CD4-positive, alpha-beta T cell (primary cell): ENCODE data around the gene OTULIN. TPM values are rescaled to one million over a fixed set of nuclear protein-coding genes. Genes with fewer than 3 reads are reported as not detected.

ENCODE experiments used
- ATAC-seq: fragments of 200-7000 bp; cut with Tn5 transposase; one replicate; pipeline ENCODE4 v1.10.0; 2022; ENCODE audit warnings: mild to moderate bottlenecking; ENCODE audit not compliant: poor library complexity
- CTCF ChIA-PET: fragments of 350-600 bp; sonication (Branson Sonifier 250); formaldehyde crosslinking; loops from one replicate; lab custom pipeline; 2021; ENCODE audit warnings: antibody characterized with exemption, inconsistent platforms; lab: Charles Lee
- POLR2A ChIA-PET: fragments of 350-600 bp; sonication (Branson Sonifier 250); formaldehyde crosslinking; loops from one replicate; lab custom pipeline; 2021; ENCODE audit warnings: antibody characterized with exemption, inconsistent platforms; lab: Charles Lee
- DNase-seq, 14 experiments: peaks; one replicate each; pipeline ENCODE4 v3.0.0-alpha.2; 2013 to 2020; ENCODE audit warnings: mixed read lengths in 2 of 14
- H3K27ac ChIP-seq, 2 donors: one replicate each; pipeline versions ENCODE4 v1.5.1 to v1.7.0; 2013; ENCODE audit warnings: low read length in 2 of 2, low read depth in 1 of 2, mild to moderate bottlenecking in 1 of 2
- H3K27me3 ChIP-seq, 2 experiments: 1 replicate in 1 of 2; 2 replicates in 1 of 2; pipeline versions ENCODE4 v1.6.1 to v1.7.0; 2013; ENCODE audit warnings: low read length in 2 of 2, control low read depth in 1 of 2, mild to moderate bottlenecking in 1 of 2, moderate library complexity in 1 of 2; ENCODE audit not compliant: insufficient read depth in 2 of 2, control insufficient read depth in 1 of 2
- H3K36me3 ChIP-seq: one replicate; pipeline ENCODE4 v1.6.1; 2013; ENCODE audit warnings: low read length, control low read depth; ENCODE audit not compliant: insufficient read depth
- H3K4me1 ChIP-seq: one replicate; pipeline ENCODE4 v1.6.1; 2013; ENCODE audit warnings: low read length, control low read depth; ENCODE audit not compliant: insufficient read depth
- H3K4me3 ChIP-seq: one replicate; pipeline ENCODE4 v1.5.1; 2013; ENCODE audit warnings: mild to moderate bottlenecking, low read length, moderate library complexity
- H3K9me3 ChIP-seq, 2 experiments: 1 replicate in 1 of 2; 2 replicates in 1 of 2; pipeline versions ENCODE4 v1.6.1 to v1.7.0; 2013; ENCODE audit warnings: low read length in 2 of 2, mild to moderate bottlenecking in 2 of 2, control low read depth in 1 of 2, moderate library complexity in 1 of 2; ENCODE audit not compliant: control insufficient read depth in 1 of 2, insufficient read depth in 1 of 2
- H3K27ac Mint-ChIP-seq: one replicate; pipeline ENCODE4 v1.8.0; 2020; ENCODE audit warnings: mixed read lengths
- H3K27me3 Mint-ChIP-seq: one replicate; pipeline ENCODE4 v1.8.0; 2021; ENCODE audit warnings: mixed read lengths
- H3K36me3 Mint-ChIP-seq: one replicate; pipeline ENCODE4 v1.8.0; 2021; ENCODE audit warnings: low read depth, mixed read lengths
- H3K4me1 Mint-ChIP-seq: one replicate; pipeline ENCODE4 v1.8.0; 2021; ENCODE audit warnings: low read depth, mixed read lengths
- H3K4me3 Mint-ChIP-seq: one replicate; pipeline ENCODE4 v1.8.0; 2020; ENCODE audit warnings: mild to moderate bottlenecking, mixed read lengths
- H3K9me3 Mint-ChIP-seq: one replicate; pipeline ENCODE4 v1.8.0; 2020; ENCODE audit warnings: mixed read lengths
- intact Hi-C, 2 experiments: fragments of 100-400 bp; cut with DNase I in 1 of 2; cut with micrococcal nuclease in 1 of 2; formaldehyde crosslinking; loops; one replicate each; pipeline versions ENCODE4 v1.15.1 to v1.9.0; 2023 to 2025; cut with DNase I, micrococcal nuclease
- total RNA-seq, 174 experiments: library from RNA in 2 of 174; stranded (reverse) in 2 of 174; gene quantifications; one replicate each; pipeline ENCODE4 v1.2.3 and lab custom pipeline; 2021 to 2026
- TF ChIP-seq, protein P1 (sequence below): fragments of 200-600 bp; IDR thresholded peaks from one replicate; pipeline ENCODE4 v1.8.0; 2022; ENCODE audit warnings: antibody characterized with exemption, mild to moderate bottlenecking

Gene OTULIN
- total RNA-seq, 2 experiments from 2014 or later: 69.4 to 77.0 TPM

- ChIA-PET CTCF (no interaction called here), POLR2A (no interaction called here)
- peaks cover 65% of the 10 kb centered on the region for H3K36me3 Mint-ChIP-seq
- intact Hi-C loops: loop anchor here in 1 of 2 experiments (2.0 to 5.0 kb wide), 3 partner anchors 143 to 218 kb away; no protein-coding TSS in a partner anchor
- H3K27me3 ChIP-seq: no peaks in the 10 kb centered on the region
- TF ChIP-seq, protein P1, sequence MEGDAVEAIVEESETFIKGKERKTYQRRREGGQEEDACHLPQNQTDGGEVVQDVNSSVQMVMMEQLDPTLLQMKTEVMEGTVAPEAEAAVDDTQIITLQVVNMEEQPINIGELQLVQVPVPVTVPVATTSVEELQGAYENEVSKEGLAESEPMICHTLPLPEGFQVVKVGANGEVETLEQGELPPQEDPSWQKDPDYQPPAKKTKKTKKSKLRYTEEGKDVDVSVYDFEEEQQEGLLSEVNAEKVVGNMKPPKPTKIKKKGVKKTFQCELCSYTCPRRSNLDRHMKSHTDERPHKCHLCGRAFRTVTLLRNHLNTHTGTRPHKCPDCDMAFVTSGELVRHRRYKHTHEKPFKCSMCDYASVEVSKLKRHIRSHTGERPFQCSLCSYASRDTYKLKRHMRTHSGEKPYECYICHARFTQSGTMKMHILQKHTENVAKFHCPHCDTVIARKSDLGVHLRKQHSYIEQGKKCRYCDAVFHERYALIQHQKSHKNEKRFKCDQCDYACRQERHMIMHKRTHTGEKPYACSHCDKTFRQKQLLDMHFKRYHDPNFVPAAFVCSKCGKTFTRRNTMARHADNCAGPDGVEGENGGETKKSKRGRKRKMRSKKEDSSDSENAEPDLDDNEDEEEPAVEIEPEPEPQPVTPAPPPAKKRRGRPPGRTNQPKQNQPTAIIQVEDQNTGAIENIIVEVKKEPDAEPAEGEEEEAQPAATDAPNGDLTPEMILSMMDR: no peak
- H3K9me3 ChIP-seq: no peaks in the 10 kb centered on the region
- ATAC-seq (no peak), DNase-seq (no peak)
- peaks cover 5% of the 10 kb centered on the region for H3K4me1 Mint-ChIP-seq
- H3K27me3 Mint-ChIP-seq: no peaks in the 10 kb centered on the region
- H3K4me1 ChIP-seq: peaks cover 4% of the 10 kb centered on the region
- H3K4me3 Mint-ChIP-seq: no peak overlapping the region
- H3K9me3 Mint-ChIP-seq: no peaks in the 10 kb centered on the region
- H3K27ac ChIP-seq: no peak overlapping the region
- peaks cover 40% of the 10 kb centered on the region for H3K36me3 ChIP-seq
- peak overlapping the region; percentile 66 for H3K27ac Mint-ChIP-seq
- H3K4me3 ChIP-seq: no peak overlapping the region
Measured at GRCh38 chr5:14729448-14730385, 65.2 kb downstream of the OTULIN start.

GRCh38 chr5:14730466-14730865, 65.9 kb downstream of the OTULIN start:
- TF ChIP-seq, protein P1: no peak
- CTCF ChIA-PET: no interaction called here
- Mint-ChIP-seq H3K4me3 (no peak overlapping the region), H3K9me3 (no peaks in the 10 kb centered on the region), H3K4me1 (peaks cover 5% of the 10 kb centered on the region), H3K27ac (peak overlapping the region; percentile 70), H3K36me3 (peaks cover 65% of the 10 kb centered on the region), H3K27me3 (no peaks in the 10 kb centered on the region)
- DNase-seq (no peak), ATAC-seq (no peak)
- H3K4me1 ChIP-seq: no peaks in the 10 kb centered on the region
- no peak overlapping the region for H3K4me3 ChIP-seq
- no peaks in the 10 kb centered on the region for H3K9me3 ChIP-seq
- intact Hi-C loops: no loop called here
- POLR2A ChIA-PET: no interaction called here
- H3K27me3 ChIP-seq: no peaks in the 10 kb centered on the region
- peaks cover 38% of the 10 kb centered on the region for H3K36me3 ChIP-seq
- no peak overlapping the region for H3K27ac ChIP-seq

DNA sequence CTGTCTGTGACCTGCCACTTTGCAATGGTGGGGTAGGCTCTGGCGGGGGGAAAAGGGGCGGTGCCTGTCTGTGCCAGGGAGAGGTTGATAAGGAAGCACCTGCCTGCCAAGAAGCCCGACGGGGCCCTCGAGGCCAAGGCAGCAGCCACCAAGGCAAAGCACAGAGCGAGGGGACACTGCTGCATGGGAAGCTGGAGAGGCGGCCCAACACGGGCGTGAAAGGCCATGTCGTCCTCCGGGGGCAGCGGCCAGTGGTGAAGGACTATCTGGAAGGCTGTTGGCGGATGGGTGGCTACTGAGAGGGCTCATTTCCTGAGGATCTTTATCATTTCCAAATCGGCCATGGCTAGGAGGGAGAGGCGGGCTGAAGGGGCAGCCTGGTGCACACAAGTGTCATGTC, 66.4 kb downstream of the OTULIN start:
- intact Hi-C loops: no loop called here
- ChIA-PET CTCF (interaction anchor here (2.1 kb wide), 1 partner anchor 272 kb away, joined by 9 read pairs; no protein-coding TSS in a partner anchor), POLR2A (interaction anchor here (0.8 kb wide), 1 partner anchor 24 kb away, joined by 3 read pairs; no protein-coding TSS in a partner anchor)
- Mint-ChIP-seq H3K9me3 (no peaks in the 10 kb centered on the region), H3K27me3 (no peaks in the 10 kb centered on the region), H3K36me3 (peaks cover 67% of the 10 kb centered on the region), H3K4me3 (no peak overlapping the region), H3K27ac (peak overlapping the region; percentile 70), H3K4me1 (peaks cover 5% of the 10 kb centered on the region)
- ATAC-seq (no peak), DNase-seq (no peak)
- Histone ChIP-seq H3K27me3 (no peaks in the 10 kb centered on the region), H3K4me1 (no peaks in the 10 kb centered on the region), H3K4me3 (no peak overlapping the region), H3K27ac (no peak overlapping the region), H3K36me3 (peaks cover 39% of the 10 kb centered on the region), H3K9me3 (no peaks in the 10 kb centered on the region)
- TF ChIP-seq, protein P1: no peak
